H1 (cell line): ENCODE results near the gene SLC6A7.

Experiments used
- BCL11A ChIP-seq, 2 experiments: IDR thresholded peaks; one replicate each; pipeline ENCODE4 v1.6.1; 2011; ENCODE audit warnings: low read depth in 2 of 2, low read length in 2 of 2, mild to moderate bottlenecking in 2 of 2
- CEBPB ChIP-seq: IDR thresholded peaks from 2 replicates; pipeline ENCODE4 v1.6.1; 2012; ENCODE audit warnings: low read depth, low read length
- EZH2 ChIP-seq: fragments of 200-600 bp; sonication (generic); IDR thresholded peaks from 2 replicates; pipeline ENCODE4 v1.7.1; 2012; ENCODE audit warnings: low read depth, mild to moderate bottlenecking, moderate library complexity, low read length, inconsistent platforms; ENCODE audit not compliant: severe bottlenecking
- NANOG ChIP-seq: IDR thresholded peaks from 2 replicates; pipeline ENCODE4 v1.6.1; 2011; ENCODE audit warnings: low read length, low read depth, mild to moderate bottlenecking, inconsistent platforms; ENCODE audit not compliant: insufficient read depth, poor library complexity, severe bottlenecking
- POLR2A ChIP-seq, 2 experiments: IDR thresholded peaks; 1 replicate in 1 of 2; 2 replicates in 1 of 2; pipeline ENCODE4 v1.6.1; 2011; ENCODE audit warnings: low read depth in 2 of 2, low read length in 2 of 2, mild to moderate bottlenecking in 2 of 2; ENCODE audit errors: control extremely low read depth in 1 of 2
- POLR2AphosphoS5 ChIP-seq: IDR thresholded peaks from 2 replicates; pipeline ENCODE4 v1.6.1; 2011; ENCODE audit warnings: low read depth, low read length
- RAD21 ChIP-seq, 2 experiments: IDR thresholded peaks in 1 of 2; conservative IDR thresholded peaks in 1 of 2; 2 replicates each; pipeline ENCODE4 v1.6.1; 2011; ENCODE audit warnings: low read depth in 2 of 2, low read length in 2 of 2, improper control_type of control experiment in 1 of 2, inconsistent platforms in 1 of 2, mild to moderate bottlenecking in 1 of 2, moderate library complexity in 1 of 2
- SIRT6 ChIP-seq: IDR thresholded peaks from one replicate; pipeline ENCODE4 v1.7.1; 2012; ENCODE audit warnings: low read length, inconsistent platforms
- SIX5 ChIP-seq: IDR thresholded peaks from 2 replicates; pipeline ENCODE4 v1.6.1; 2011; ENCODE audit warnings: mild to moderate bottlenecking, low read depth, low read length
- SP1 ChIP-seq: IDR thresholded peaks from 2 replicates; pipeline ENCODE4 v1.6.1; 2011; ENCODE audit warnings: low read depth, low read length
- SRF ChIP-seq: IDR thresholded peaks from 2 replicates; pipeline ENCODE4 v1.6.1; 2011; ENCODE audit warnings: mild to moderate bottlenecking, low read depth, low read length, moderate library complexity
- ZNF274 ChIP-seq: IDR thresholded peaks from 2 replicates; pipeline ENCODE4 v1.7.0; 2012; ENCODE audit warnings: low read length, borderline replicate concordance; ENCODE audit errors: extremely low read depth
- TF ChIP-seq, protein P1 (sequence below), 3 experiments: IDR thresholded peaks; 1 replicate in 2 of 3; 2 replicates in 1 of 3; pipeline versions ENCODE4 v1.5.1 to v1.6.1; 2011; ENCODE audit warnings: low read length in 3 of 3, mild to moderate bottlenecking in 3 of 3, inconsistent platforms in 2 of 3, low read depth in 1 of 3, moderate library complexity in 1 of 3; ENCODE audit not compliant: insufficient read depth in 1 of 3; ENCODE audit errors: control extremely low read depth in 1 of 3
- TF ChIP-seq, protein P2 (sequence below): IDR thresholded peaks from 2 replicates; pipeline ENCODE4 v1.6.1; 2012; ENCODE audit warnings: inconsistent platforms

DNA sequence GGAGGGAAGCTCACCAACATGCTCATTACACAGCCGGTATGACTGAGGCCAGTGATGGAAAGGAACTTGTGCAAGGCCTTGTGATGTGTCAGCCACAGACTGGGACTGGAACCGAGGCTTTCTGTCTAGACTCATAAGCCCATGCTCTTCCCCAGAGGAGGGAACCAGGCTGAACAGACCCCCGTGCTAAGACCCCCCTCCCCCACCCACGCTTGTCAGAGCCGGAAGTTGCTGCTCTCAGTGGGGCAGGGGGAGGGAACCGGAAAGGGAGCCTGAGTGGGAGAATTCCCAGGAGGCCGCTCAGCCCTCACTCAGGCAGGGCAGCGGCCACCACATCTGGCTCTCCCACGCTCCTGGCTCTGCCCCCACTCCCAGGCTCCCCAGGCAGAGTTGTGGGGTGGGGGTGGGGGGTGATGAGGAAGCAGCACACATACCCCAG, 30.1 kb upstream of the SLC6A7 start:
- TF ChIP-seq EZH2 (no peak), POLR2A (IDR thresholded peaks at IDR 0.05; ENCODE audit: control extremely low read depth in 1 of 2, low read depth in 2 of 2, low read length in 2 of 2) (no peak), NANOG (no peak), SRF (no peak), POLR2AphosphoS5 (no peak), RAD21 (IDR thresholded peaks at IDR 0.05 in 1 of 2, conservative IDR thresholded peaks at IDR 0.05 in 1 of 2; ENCODE audit: low read depth in 2 of 2, low read length in 2 of 2) (no peak), SIRT6 (no peak), CEBPB (no peak), BCL11A (IDR thresholded peaks at IDR 0.05; ENCODE audit: low read depth in 2 of 2, low read length in 2 of 2) (no peak), ZNF274 (no peak), SP1 (no peak), SIX5 (no peak)
- TF ChIP-seq, protein P1, sequence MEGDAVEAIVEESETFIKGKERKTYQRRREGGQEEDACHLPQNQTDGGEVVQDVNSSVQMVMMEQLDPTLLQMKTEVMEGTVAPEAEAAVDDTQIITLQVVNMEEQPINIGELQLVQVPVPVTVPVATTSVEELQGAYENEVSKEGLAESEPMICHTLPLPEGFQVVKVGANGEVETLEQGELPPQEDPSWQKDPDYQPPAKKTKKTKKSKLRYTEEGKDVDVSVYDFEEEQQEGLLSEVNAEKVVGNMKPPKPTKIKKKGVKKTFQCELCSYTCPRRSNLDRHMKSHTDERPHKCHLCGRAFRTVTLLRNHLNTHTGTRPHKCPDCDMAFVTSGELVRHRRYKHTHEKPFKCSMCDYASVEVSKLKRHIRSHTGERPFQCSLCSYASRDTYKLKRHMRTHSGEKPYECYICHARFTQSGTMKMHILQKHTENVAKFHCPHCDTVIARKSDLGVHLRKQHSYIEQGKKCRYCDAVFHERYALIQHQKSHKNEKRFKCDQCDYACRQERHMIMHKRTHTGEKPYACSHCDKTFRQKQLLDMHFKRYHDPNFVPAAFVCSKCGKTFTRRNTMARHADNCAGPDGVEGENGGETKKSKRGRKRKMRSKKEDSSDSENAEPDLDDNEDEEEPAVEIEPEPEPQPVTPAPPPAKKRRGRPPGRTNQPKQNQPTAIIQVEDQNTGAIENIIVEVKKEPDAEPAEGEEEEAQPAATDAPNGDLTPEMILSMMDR (IDR thresholded peaks at IDR 0.05; ENCODE audit: control extremely low read depth in 1 of 3, insufficient read depth in 1 of 3, low read depth in 1 of 3, low read length in 3 of 3), result no peak
- TF ChIP-seq, protein P2, sequence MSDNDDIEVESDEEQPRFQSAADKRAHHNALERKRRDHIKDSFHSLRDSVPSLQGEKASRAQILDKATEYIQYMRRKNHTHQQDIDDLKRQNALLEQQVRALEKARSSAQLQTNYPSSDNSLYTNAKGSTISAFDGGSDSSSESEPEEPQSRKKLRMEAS, result no peak
